HG03196 (cell line): Measurements from ENCODE around the gene PRKG1.
"Not testable (repeated sequence)": the region's sequence is repeated elsewhere in the genome, so short reads cannot be mapped to it uniquely, and the experiment has no call there.

ENCODE experiments used
- ATAC-seq: cut with Tn5 transposase; IDR thresholded peaks from one replicate; pipeline ENCODE4 v1.9.1; 2021; ENCODE audit not compliant: unreplicated experiment

The PRKG1 gene

DNA sequence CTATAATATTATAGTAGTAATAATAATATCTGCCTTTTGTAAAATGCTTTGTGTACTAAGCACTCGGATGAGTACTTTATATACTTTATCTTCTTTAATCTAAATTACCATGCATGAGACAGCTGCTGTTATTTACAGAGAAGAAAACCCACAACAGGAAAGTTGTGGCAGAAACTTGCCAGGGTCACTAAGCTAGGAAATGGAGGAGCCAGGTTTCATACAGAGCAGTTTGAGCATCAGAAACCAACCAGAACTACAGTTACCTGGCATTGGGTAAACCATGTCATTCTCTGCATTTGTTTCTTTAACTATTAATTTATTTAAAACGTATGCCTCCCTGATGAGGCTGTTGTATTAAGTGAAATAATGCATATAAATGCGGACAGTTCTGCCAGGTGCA lies 495.2 kb downstream of the PRKG1 start:
- ATAC-seq = no peak

DNA sequence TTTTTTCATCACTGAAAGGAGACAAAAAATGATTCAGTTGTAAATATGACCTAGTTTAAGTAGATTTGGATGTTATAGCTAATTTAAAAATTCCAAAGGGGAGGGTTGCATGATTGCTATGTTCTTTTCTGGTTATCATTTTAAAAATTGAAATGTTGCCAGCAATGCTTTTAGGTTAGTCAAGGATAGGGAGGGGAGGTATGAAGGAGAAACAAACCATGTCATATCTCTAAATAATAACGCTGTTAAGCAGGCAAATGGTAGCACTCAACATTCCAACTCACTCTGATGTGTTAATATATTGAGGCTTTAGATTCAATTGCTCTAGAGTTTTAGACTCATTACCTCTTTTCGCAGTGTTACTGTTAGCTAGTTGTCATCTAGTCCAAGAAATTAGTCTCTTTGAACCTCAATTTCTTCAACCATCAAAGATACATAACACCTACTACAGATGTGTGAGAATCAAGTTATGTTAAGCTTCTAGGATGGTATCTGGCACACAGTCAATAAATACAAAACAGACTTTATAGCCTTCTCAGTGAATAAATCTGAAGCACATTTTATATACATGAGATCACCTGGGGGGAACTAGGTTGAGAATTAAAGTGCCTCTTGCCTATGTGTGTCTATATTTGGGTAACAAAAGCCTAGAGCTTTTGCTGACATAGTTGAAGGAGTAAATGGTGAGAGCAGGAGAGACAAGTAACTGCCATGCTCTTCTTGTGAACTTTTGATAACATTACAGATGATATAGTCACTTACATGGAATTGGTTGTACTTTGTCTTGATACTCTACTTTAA lies 500.2 kb downstream of the PRKG1 start:
- no peak for ATAC-seq

DNA sequence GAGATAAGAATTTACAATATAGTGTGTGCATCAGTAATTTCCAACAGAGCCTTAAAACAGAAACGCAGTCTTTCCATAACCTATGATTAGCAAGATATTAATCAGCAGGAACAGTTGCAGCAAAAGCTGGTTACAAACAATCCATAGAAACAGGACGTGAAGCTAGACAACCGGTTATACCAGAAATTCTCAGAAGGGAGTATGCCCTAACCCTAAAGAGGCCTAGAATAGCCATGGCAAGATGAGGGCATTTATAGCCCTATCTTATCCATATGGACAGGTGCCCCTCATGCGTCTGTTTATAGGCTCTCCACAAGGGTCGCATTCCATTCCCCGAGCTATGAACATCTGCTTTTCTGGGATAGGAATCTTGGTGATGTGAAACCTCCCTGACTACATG lies 506.9 kb downstream of the PRKG1 start:
- ATAC-seq = not testable (repeated sequence)

DNA sequence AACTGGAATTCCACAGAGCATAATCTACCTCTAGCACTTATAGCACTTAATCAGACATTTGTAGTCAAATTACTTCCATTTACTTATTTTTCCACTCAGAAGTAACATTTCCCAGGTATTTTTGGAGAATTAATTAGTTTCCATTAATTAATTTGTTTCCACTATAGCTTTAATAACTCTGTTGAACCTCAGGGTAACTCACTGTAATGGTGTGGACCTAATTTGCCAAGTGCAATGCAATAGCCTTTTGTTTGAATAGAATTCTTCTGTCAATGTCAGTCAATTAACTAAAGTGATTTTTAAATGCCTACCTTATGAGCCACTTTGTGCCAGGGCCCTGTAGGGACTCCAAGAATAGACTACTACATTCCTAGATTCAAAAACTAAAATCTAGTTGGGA lies 509.7 kb downstream of the PRKG1 start:
- no peak for ATAC-seq

DNA sequence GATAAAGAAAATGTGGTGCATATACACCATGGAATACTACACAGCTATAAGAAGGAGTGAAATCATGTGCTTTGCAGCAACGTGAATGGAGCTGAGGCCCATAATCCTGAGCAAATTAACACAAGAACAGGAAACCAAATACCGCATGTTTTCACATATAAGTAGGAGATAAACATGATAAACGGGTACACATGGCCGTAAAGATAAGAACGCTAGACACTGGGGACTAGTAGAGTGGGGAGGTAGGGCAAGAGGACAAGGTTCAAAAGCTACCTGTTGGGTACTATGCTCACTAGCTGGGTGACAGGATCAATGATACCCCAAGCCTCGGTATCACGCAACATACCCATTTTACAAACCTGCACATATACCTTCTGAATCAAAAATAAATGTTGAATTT lies 511.5 kb downstream of the PRKG1 start:
- ATAC-seq = no peak

DNA sequence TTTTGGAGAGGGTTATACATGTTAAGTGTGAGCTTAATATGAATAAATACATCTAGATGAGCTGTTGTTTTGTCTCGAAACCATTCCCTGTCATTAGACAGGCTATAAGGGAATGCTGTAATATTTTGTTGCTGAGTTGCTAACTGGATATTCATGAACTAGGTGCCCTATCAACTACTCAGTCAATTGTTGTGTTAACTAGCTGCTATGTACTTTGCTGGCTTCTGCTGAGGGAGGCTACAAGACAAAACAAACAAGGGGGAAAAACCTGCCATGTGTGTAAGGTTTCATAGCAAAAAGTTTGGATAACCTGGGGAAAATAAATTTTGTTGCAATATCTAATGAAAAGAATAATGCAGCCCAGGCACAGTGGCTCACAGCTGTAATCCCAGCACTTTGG lies 514.7 kb downstream of the PRKG1 start:
- no peak for ATAC-seq

DNA sequence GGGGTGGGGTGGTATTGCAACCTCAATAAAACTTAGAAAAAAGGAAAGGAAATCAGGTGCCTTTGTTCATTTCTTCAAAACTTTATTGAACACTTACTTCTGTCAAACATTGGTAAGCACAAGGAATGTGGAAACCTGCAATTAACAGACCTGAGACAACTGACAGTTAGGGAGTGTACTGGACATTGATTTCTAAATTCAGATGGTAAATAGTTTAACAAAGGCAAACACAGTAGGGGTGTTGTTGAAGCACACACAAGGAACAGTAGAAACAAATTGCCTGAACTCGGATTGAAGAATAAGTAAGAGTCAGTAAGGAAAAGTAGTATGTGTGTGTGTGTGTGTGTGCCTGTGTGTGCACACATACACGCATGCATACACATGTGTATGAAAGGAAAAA lies 516.5 kb downstream of the PRKG1 start:
- no peak for ATAC-seq

- ATAC-seq = no peak
Measured at GRCh38 chr10:51596695-51597094, 522.4 kb downstream of the PRKG1 start.

DNA sequence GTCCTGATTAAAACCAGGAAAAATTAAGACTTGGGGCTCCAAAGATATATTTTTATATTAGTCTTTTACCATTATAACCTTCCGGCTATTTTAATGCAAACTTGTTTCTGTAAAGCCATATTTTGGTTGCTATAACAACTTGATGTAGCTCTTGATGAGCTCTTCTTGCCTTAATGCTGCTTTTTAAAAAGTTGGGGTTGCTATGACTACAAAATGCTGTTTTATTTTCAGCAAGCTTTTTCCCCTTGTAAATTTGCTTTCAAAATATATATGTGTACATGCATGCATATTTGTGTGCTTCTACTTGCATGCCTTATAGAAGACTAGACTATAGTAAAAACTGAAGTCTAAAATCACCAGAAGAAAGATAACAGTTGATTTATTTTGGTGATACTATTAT lies 525.4 kb downstream of the PRKG1 start:
- no peak for ATAC-seq

DNA sequence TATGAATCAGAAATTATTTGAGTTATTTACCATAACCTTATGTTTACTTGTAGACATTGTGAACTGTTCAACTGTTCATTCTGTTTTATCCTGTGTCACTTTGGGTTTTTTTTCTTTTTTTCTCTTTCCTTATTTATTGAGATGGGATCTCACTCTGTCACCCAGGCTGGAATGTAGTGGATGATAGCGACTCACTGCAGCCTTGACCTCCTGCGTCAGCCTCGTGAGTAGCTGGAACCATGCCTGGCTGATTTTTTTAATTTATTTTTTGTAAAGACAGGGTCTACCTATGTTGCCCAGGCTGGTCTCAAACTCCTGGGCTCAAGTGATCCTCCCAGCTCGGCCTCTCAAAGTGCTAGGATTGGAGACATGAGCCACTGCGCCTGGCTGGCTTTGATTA lies 528.0 kb downstream of the PRKG1 start:
- ATAC-seq = no peak

GRCh38 chr10:51604579-51604978 lies 530.3 kb downstream of the PRKG1 start:
- no peak for ATAC-seq

- ATAC-seq = no peak
Measured at GRCh38 chr10:51606825-51607462, 532.7 kb downstream of the PRKG1 start.

GRCh38 chr10:51607463-51607835 lies 533.2 kb downstream of the PRKG1 start:
- ATAC-seq = no peak

- no peak for ATAC-seq
Measured at GRCh38 chr10:51608211-51608610, 533.9 kb downstream of the PRKG1 start.

DNA sequence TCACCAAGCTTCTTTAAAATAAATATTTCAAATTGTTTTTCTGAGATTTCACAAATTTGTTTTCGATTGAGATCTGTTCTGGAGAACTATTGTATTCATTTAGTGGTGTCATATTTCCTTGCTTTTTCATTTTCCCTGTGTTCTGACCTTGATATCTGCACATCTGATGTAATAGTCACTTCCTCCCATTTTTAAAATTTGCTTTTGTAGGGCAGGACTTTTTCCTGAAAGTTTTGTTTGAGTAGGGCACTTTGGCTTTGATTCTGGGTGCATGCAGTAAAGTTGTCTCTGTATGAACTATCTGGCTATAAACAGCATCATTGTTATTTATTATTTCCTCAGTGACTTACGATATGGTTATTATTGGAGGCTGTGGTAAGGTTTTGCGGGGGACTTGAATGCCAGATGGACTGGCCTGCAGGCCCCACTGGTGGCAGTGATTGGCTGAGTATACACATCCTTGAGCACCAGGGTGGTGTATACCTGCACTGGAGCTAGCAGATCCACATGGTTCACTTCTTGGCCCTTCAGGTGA lies 541.5 kb downstream of the PRKG1 start:
- ATAC-seq = no peak

DNA sequence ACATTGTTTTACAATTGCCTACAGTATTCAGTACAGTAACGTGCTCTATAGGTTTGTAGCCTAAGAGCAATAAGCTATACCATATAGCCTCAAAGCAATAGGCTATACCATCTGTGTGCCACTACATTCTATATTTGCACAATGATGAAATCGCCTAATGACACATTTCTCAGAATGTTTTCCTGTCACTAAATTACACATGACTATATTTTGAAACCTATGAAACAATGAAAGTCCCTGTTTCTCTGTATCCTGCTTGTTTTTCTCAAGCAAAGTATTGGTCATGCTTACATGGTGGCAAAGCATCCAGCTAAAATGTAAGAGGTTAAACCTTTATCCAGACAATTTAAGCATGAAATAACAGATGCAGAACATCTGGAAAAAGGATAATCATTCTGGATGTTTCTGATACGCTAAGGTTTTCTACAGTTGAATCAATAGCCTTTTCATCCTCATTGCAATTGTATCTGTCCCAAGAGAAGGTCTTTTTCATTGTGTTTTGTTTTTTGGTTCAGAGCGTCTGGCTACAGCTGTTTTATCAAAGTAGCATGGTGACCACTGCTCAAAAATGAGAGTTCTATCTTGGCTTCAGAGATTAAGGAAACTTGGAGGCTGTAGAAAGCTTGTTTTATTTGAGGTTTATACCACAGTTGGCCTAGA lies 543.4 kb downstream of the PRKG1 start:
- ATAC-seq = peak; percentile 53

GRCh38 chr10:51619365-51619764 lies 545.1 kb downstream of the PRKG1 start:
- ATAC-seq = no peak

- peak; percentile 51 for ATAC-seq
Measured at GRCh38 chr10:51620131-51620530, 545.8 kb downstream of the PRKG1 start.

- no peak for ATAC-seq
Measured at GRCh38 chr10:51624013-51624412, 549.7 kb downstream of the PRKG1 start.

DNA sequence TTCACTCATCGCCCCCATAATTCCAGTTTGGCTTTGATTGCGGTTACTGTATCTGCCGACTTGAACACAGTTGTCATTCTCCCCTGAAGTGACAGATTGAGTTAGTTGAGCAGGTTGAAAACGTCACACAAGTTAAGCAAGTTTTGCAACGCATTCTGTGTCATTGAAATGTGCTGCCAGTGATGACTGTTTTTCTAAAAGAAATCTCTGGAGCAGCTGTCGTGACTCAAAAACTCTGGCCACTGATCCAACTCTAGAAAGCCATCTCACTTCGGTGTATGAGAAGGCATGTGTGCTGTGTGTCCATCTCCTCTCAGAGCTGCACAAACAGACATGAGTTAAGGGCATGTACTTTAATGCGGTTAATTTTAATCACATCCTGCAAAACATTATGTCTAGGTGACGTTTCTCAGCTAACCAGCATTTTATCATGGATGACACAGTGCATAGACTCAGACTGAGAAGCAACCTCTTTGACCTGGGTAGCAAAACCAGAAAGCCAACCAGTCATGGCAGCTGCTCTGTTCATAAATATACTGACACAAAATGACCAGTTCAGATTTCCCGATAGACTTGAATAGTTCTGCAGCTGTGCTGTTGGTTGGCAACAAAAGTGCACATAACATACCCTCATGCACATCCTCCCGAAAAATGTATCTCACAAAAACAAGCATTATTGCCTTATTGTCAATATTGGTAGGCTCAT lies 555.8 kb downstream of the PRKG1 start:
- ATAC-seq = no peak

DNA sequence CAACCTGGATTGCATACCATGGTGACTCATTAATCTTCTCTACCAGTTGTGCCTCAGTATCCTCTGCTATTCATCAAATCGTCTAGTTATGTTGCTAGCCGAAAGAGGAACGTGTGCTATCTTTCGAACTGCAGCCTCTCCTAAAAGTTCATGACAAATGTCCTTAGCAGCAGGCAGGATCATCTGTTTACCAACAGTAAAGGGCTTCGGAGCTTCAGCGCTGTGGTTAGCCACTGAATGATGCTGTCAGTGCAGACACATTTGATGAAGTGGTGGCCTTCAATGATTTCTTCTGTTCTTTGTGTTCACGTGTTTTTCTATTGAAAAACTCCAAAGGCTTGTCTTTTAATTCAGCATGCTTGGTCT lies 556.3 kb downstream of the PRKG1 start:
- ATAC-seq = no peak
